Liver (tissue), 9 donors: ENCODE results near the gene SPI1. TPM values are rescaled to one million over a fixed set of nuclear protein-coding genes. Genes with fewer than 3 reads are reported as not detected.

ENCODE experiments used
- DNase-seq: peaks from one replicate; pipeline ENCODE4 v3.0.0-alpha.2; 2017; ENCODE audit warnings: low spot score
- H3K27ac ChIP-seq, 2 donors: one replicate each; pipeline ENCODE4 v1.7.0; 2013; ENCODE audit warnings: inconsistent platforms in 2 of 2, low read length in 2 of 2, control low read depth in 1 of 2, low read depth in 1 of 2, mild to moderate bottlenecking in 1 of 2
- H3K27me3 ChIP-seq, 4 donors: one replicate each; pipeline versions ENCODE4 v1.6.1 to v1.7.0; 2013; ENCODE audit warnings: low read length in 3 of 4, inconsistent platforms in 1 of 4, mild to moderate bottlenecking in 1 of 4, moderate library complexity in 1 of 4; ENCODE audit not compliant: control insufficient read depth in 4 of 4, insufficient read depth in 4 of 4
- H3K36me3 ChIP-seq, 4 donors: one replicate each; pipeline versions ENCODE4 v1.6.1 to v1.7.0; 2013; ENCODE audit warnings: low read length in 3 of 4, mild to moderate bottlenecking in 3 of 4, low read depth in 1 of 4, moderate library complexity in 1 of 4; ENCODE audit not compliant: control insufficient read depth in 4 of 4, insufficient read depth in 3 of 4
- H3K4me1 ChIP-seq, 4 donors: one replicate each; pipeline versions ENCODE4 v1.6.1 to v1.7.0; 2013; ENCODE audit warnings: low read length in 3 of 4, mild to moderate bottlenecking in 3 of 4, moderate library complexity in 1 of 4; ENCODE audit not compliant: control insufficient read depth in 4 of 4, insufficient read depth in 4 of 4
- H3K4me3 ChIP-seq, 3 donors: one replicate each; pipeline versions ENCODE4 v1.6.1 to v1.7.0; 2013; ENCODE audit warnings: low read length in 3 of 3, control low read depth in 1 of 3, low read depth in 1 of 3, mild to moderate bottlenecking in 1 of 3
- H3K9ac ChIP-seq, 2 donors: one replicate each; pipeline ENCODE4 v1.7.0; 2013; ENCODE audit warnings: low read length in 2 of 2, mild to moderate bottlenecking in 2 of 2, moderate library complexity in 2 of 2, control low read depth in 1 of 2, low read depth in 1 of 2
- H3K9me3 ChIP-seq, 4 donors: one replicate each; pipeline versions ENCODE4 v1.6.1 to v1.7.0; 2013; ENCODE audit warnings: low read length in 3 of 4; ENCODE audit not compliant: control insufficient read depth in 4 of 4
- EGR1 ChIP-seq, 2 donors: IDR thresholded peaks; 2 replicates each; pipeline ENCODE4 v1.6.1; 2016 to 2018; ENCODE audit warnings: antibody characterized with exemption in 2 of 2, low read depth in 2 of 2
- FOXA1 ChIP-seq: IDR thresholded peaks from 2 replicates; pipeline ENCODE4 v1.6.1; 2016; ENCODE audit warnings: antibody characterized with exemption
- FOXA2 ChIP-seq: IDR thresholded peaks from 2 replicates; pipeline ENCODE4 v1.6.1; 2016; ENCODE audit warnings: antibody characterized with exemption
- GABPA ChIP-seq, 2 donors: IDR thresholded peaks in 1 of 2; conservative IDR thresholded peaks in 1 of 2; 2 replicates each; pipeline ENCODE4 v1.6.1; 2016; ENCODE audit warnings: antibody characterized with exemption in 2 of 2, mild to moderate bottlenecking in 1 of 2, moderate library complexity in 1 of 2
- HNF4A ChIP-seq, 2 donors: conservative IDR thresholded peaks; 2 replicates each; pipeline ENCODE4 v1.6.1; 2016; ENCODE audit warnings: antibody characterized with exemption in 2 of 2, mild to moderate bottlenecking in 2 of 2
- HNF4G ChIP-seq: IDR thresholded peaks from 2 replicates; pipeline ENCODE4 v1.6.1; 2016; ENCODE audit warnings: antibody characterized with exemption
- JUND ChIP-seq, 2 donors: IDR thresholded peaks; 2 replicates each; pipeline ENCODE4 v1.6.1; 2016; ENCODE audit warnings: antibody characterized with exemption in 2 of 2
- RXRA ChIP-seq, 2 donors: IDR thresholded peaks; 2 replicates each; pipeline ENCODE4 v1.6.1; 2017 to 2018; ENCODE audit warnings: antibody characterized with exemption in 2 of 2, mild to moderate bottlenecking in 1 of 2
- SP1 ChIP-seq: IDR thresholded peaks from 2 replicates; pipeline ENCODE4 v1.6.1; 2018; ENCODE audit warnings: antibody characterized with exemption, mild to moderate bottlenecking
- TAF1 ChIP-seq: conservative IDR thresholded peaks from 2 replicates; pipeline ENCODE4 v1.6.1; 2016; ENCODE audit warnings: antibody characterized with exemption, mild to moderate bottlenecking
- YY1 ChIP-seq: IDR thresholded peaks from 2 replicates; pipeline ENCODE4 v1.6.1; 2016; ENCODE audit warnings: antibody characterized with exemption, mild to moderate bottlenecking
- WGBS: extraction: QIAGEN DNeasy Blood & Tissue Kit; methylation state at CpG from one replicate; pipeline ENCODE4 v1.1.7; 2013; 5-methylcytosine and 5-hydroxymethylcytosine counted together
- polyA plus RNA-seq, 2 donors: library from polyadenylated mRNA; stranded (reverse) in 1 of 2; unstranded in 1 of 2; fragments of 200-250 nt in 1 of 2; fragments of >200 nt in 1 of 2; fragmentation: Nextera tagmentation in 1 of 2; extraction: Ambion mirVana in 1 of 2; gene quantifications; one replicate each; pipeline versions ENCODE4 v1.2.1 to v1.2.3, GENCODE V29; 2013 to 2015
- total RNA-seq, 2 donors: library from RNA; depleted of rRNA; stranded (reverse); fragments of >200 nt; gene quantifications; one replicate each; pipeline ENCODE4 v1.2.3, GENCODE V29; 2014
- TF ChIP-seq, protein P1 (sequence below): IDR thresholded peaks from 2 replicates; pipeline ENCODE4 v1.6.1; 2016; ENCODE audit warnings: antibody characterized with exemption
- TF ChIP-seq, protein P2 (sequence below): IDR thresholded peaks from 2 replicates; pipeline ENCODE4 v1.6.1; 2016; ENCODE audit warnings: antibody characterized with exemption
- TF ChIP-seq, protein P3 (sequence below): fragments of 150-350 bp; IDR thresholded peaks from 2 replicates; pipeline ENCODE4 v1.5.1; 2017; ENCODE audit warnings: improper control_type of control experiment, low read depth, low read length; ENCODE audit not compliant: missing input control
- TF ChIP-seq, protein P4 (sequence below): IDR thresholded peaks from 2 replicates; pipeline ENCODE4 v1.6.1; 2016; ENCODE audit warnings: antibody characterized with exemption, mild to moderate bottlenecking
- TF ChIP-seq, protein P5 (sequence below): IDR thresholded peaks from 2 replicates; pipeline ENCODE4 v1.6.1; 2016; ENCODE audit warnings: antibody characterized with exemption
- donor health status: healthy.
- donor health status: healthy.
- donor health status: healthy.
- donor health status: healthy.
- donor health status: healthy.

Gene SPI1
- total and polyA plus RNA-seq, 4 donors = 2.3 to 14.4 (median 13.3) TPM

DNA sequence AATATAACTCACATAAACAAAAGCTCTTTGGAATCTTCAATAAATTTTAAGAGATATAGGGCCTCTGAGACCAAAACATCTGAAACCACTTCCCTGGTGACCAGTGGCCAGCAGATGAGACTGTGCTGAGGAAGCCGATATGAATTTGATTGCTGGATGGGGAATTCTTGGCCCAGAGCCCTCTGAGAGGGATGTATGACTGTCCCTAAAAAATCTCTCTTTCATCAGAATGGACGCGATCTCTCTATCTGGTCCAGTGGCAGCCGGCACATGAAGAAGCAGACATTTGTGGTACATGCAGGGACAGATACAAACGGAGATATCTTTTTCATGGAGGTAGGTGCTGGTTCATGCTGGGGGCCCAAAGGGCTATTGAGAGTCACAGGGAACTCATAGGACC, 63.4 kb downstream of the SPI1 start:
- DNase-seq = no peak
- TF ChIP-seq RXRA (IDR thresholded peaks at IDR 0.05) (no peak), JUND (IDR thresholded peaks at IDR 0.05) (no peak), FOXA2 (no peak), FOXA1 (no peak), HNF4A (conservative IDR thresholded peaks at IDR 0.05) (no peak), YY1 (no peak), TAF1 (no peak), HNF4G (no peak)
- TF ChIP-seq, protein P1, sequence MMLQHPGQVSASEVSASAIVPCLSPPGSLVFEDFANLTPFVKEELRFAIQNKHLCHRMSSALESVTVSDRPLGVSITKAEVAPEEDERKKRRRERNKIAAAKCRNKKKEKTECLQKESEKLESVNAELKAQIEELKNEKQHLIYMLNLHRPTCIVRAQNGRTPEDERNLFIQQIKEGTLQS = no peak
- TF ChIP-seq, protein P2, sequence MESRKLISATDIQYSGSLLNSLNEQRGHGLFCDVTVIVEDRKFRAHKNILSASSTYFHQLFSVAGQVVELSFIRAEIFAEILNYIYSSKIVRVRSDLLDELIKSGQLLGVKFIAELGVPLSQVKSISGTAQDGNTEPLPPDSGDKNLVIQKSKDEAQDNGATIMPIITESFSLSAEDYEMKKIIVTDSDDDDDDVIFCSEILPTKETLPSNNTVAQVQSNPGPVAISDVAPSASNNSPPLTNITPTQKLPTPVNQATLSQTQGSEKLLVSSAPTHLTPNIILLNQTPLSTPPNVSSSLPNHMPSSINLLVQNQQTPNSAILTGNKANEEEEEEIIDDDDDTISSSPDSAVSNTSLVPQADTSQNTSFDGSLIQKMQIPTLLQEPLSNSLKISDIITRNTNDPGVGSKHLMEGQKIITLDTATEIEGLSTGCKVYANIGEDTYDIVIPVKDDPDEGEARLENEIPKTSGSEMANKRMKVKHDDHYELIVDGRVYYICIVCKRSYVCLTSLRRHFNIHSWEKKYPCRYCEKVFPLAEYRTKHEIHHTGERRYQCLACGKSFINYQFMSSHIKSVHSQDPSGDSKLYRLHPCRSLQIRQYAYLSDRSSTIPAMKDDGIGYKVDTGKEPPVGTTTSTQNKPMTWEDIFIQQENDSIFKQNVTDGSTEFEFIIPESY = no peak
- TF ChIP-seq, protein P3, sequence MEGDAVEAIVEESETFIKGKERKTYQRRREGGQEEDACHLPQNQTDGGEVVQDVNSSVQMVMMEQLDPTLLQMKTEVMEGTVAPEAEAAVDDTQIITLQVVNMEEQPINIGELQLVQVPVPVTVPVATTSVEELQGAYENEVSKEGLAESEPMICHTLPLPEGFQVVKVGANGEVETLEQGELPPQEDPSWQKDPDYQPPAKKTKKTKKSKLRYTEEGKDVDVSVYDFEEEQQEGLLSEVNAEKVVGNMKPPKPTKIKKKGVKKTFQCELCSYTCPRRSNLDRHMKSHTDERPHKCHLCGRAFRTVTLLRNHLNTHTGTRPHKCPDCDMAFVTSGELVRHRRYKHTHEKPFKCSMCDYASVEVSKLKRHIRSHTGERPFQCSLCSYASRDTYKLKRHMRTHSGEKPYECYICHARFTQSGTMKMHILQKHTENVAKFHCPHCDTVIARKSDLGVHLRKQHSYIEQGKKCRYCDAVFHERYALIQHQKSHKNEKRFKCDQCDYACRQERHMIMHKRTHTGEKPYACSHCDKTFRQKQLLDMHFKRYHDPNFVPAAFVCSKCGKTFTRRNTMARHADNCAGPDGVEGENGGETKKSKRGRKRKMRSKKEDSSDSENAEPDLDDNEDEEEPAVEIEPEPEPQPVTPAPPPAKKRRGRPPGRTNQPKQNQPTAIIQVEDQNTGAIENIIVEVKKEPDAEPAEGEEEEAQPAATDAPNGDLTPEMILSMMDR = no peak
- Histone ChIP-seq H3K9me3 (no peaks in the 10 kb centered on the region), H3K36me3 (peaks cover 11 to 53% (median 31%) of the 10 kb centered on the region in 4 donors), H3K27ac (no peak overlapping the region), H3K27me3 (no peaks in the 10 kb centered on the region), H3K9ac (no peak overlapping the region), H3K4me3 (no peak overlapping the region), H3K4me1 (no peaks in the 10 kb centered on the region)
- WGBS = 96% methylated on average over 5 of the region's 5 CpGs

DNA sequence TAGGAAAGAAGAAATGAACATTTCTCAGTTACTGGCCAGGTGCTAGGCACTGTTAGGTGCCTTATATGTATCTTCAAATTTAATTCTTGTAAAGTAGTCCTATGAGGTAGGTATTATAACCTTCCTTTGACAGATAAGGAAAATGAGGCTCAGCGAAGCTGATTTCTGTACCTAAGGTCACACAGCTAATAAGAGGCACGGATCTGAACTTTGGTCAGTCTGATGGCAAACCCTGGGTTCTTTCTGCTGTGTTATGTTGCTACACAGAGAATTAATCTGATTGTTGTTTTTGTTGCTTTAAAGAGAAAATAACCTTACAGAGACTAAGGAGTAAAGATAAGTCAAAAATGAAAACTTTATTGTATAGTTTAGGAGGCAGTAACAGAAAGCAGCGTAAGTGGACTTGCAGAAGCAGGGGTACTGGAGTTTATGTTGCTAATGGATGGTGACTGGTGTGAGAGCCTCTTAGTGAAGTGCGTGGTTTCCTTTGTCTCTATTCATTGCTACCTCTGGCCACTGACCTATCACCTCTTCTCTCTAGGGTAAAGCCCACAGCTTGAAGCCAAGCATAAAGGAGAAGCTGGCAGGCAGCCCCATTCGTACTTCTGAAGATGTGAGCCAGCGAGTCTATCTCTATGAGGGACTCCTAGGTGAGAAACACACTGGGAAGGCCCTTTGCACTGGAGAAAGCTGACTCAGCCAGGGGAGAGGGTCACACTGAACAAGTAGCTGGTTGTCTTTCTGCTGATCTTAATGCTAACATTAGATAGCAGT, 70.1 kb downstream of the SPI1 start:
- Histone ChIP-seq H3K4me3 (no peak overlapping the region), H3K9ac (no peak overlapping the region), H3K36me3 (peaks cover 8 to 65% (median 41%) of the 10 kb centered on the region in 4 donors), H3K27me3 (no peaks in the 10 kb centered on the region), H3K4me1 (peaks cover 0 to 14% (median 10%) of the 10 kb centered on the region in 4 donors), H3K27ac (no peak overlapping the region), H3K9me3 (no peaks in the 10 kb centered on the region)
- DNase-seq = no peak
- TF ChIP-seq YY1 = no peak
- peak; percentile 46 to 58 for TF ChIP-seq HNF4A (conservative IDR thresholded peaks at IDR 0.05)
- TF ChIP-seq FOXA2 = no peak
- TF ChIP-seq TAF1 = no peak
- TF ChIP-seq EGR1 (IDR thresholded peaks at IDR 0.05; ENCODE audit: low read depth in 2 of 2) = no peak
- TF ChIP-seq GABPA (IDR thresholded peaks at IDR 0.05 in 1 of 2, conservative IDR thresholded peaks at IDR 0.05 in 1 of 2) = no peak
- TF ChIP-seq, protein P4, sequence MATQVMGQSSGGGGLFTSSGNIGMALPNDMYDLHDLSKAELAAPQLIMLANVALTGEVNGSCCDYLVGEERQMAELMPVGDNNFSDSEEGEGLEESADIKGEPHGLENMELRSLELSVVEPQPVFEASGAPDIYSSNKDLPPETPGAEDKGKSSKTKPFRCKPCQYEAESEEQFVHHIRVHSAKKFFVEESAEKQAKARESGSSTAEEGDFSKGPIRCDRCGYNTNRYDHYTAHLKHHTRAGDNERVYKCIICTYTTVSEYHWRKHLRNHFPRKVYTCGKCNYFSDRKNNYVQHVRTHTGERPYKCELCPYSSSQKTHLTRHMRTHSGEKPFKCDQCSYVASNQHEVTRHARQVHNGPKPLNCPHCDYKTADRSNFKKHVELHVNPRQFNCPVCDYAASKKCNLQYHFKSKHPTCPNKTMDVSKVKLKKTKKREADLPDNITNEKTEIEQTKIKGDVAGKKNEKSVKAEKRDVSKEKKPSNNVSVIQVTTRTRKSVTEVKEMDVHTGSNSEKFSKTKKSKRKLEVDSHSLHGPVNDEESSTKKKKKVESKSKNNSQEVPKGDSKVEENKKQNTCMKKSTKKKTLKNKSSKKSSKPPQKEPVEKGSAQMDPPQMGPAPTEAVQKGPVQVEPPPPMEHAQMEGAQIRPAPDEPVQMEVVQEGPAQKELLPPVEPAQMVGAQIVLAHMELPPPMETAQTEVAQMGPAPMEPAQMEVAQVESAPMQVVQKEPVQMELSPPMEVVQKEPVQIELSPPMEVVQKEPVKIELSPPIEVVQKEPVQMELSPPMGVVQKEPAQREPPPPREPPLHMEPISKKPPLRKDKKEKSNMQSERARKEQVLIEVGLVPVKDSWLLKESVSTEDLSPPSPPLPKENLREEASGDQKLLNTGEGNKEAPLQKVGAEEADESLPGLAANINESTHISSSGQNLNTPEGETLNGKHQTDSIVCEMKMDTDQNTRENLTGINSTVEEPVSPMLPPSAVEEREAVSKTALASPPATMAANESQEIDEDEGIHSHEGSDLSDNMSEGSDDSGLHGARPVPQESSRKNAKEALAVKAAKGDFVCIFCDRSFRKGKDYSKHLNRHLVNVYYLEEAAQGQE = no peak
- peak; percentile 18 for TF ChIP-seq SP1
- TF ChIP-seq HNF4G = no peak
- TF ChIP-seq, protein P5, sequence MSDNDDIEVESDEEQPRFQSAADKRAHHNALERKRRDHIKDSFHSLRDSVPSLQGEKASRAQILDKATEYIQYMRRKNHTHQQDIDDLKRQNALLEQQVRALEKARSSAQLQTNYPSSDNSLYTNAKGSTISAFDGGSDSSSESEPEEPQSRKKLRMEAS = no peak
- WGBS = 71% methylated on average over 6 of the region's 6 CpGs
